ENCODE data around the gene PHLDA2. TPM values are rescaled to one million over a fixed set of nuclear protein-coding genes. Genes with fewer than 3 reads are reported as not detected.

The PHLDA2 gene
- total RNA-seq, 1 experiment from 2014 or later, result 111 TPM

DNA sequence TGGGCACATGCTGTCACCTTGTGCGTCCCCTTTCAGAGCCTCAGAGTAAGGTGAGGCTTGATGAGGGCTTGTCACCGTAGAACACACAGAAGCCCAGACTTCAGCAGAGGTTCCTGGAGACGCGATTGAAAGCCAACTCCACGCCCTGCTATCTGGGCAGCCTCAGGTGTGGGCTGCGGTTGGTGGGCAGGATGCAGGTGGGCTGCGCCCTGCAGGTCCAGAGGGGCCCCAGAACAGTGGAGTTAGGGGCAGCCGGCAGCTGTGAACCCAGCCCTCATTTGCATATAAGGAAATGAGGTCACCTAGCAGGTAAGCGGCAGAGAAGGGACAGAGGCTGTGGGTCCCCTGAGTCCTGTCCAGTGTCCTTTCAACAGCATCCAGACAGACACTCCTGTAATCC is 15.4 kb downstream of the PHLDA2 start:
- peaks cover 44% of the 10 kb centered on the region for H3K4me1 Mint-ChIP-seq (ENCODE audit: low read depth, unreplicated experiment)
- CTCF ChIA-PET, result interaction anchor here (1.3 to 2.9 kb wide), 3 partner anchors 13 to 22 kb away, joined by 4 to 12 read pairs (median 5); partner anchors contain the start of gene PHLDA2
- intact Hi-C loops (cut with micrococcal nuclease; ENCODE audit: unreplicated experiment), result loop anchor here (2.0 kb wide), 1 partner anchor 13 kb away; no protein-coding TSS in a partner anchor

DNA sequence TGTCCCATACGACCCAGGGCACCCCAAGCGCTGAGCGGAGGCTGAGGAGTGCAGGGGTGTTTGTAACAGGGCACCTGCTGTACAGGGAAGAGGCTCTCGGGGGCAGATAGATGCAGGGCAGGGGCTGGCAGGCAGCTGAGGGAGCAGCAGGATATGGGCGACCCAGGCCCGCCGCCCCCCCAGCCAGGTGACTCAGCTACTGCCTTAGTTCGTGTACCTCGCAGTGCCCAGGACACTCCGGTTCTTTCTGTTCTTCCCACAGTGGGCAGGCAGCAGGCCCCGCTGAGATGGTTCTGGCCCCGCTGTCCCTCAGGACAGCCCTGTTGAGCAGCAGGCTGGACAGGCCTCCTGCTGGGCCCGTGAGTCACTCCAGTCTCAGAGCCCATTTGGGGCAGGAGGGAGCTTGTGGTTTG is 16.2 kb downstream of the PHLDA2 start:
- peak; percentile 44 for DNase-seq

More for the DNA sequence above, 15.4 kb downstream of the PHLDA2 start:
- no peak overlapping the region for H3K4me3 Mint-ChIP-seq (ENCODE audit: low read depth, unreplicated experiment)
- TF ChIP-seq, protein P1, sequence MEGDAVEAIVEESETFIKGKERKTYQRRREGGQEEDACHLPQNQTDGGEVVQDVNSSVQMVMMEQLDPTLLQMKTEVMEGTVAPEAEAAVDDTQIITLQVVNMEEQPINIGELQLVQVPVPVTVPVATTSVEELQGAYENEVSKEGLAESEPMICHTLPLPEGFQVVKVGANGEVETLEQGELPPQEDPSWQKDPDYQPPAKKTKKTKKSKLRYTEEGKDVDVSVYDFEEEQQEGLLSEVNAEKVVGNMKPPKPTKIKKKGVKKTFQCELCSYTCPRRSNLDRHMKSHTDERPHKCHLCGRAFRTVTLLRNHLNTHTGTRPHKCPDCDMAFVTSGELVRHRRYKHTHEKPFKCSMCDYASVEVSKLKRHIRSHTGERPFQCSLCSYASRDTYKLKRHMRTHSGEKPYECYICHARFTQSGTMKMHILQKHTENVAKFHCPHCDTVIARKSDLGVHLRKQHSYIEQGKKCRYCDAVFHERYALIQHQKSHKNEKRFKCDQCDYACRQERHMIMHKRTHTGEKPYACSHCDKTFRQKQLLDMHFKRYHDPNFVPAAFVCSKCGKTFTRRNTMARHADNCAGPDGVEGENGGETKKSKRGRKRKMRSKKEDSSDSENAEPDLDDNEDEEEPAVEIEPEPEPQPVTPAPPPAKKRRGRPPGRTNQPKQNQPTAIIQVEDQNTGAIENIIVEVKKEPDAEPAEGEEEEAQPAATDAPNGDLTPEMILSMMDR (IDR thresholded peaks at IDR 0.05; ENCODE audit: unreplicated experiment), result no peak
- no peaks in the 10 kb centered on the region for H3K27me3 Mint-ChIP-seq (ENCODE audit: unreplicated experiment)
- H3K9me3 Mint-ChIP-seq (ENCODE audit: low read depth, unreplicated experiment), result no peaks in the 10 kb centered on the region
- H3K27ac Mint-ChIP-seq (ENCODE audit: unreplicated experiment), result no peak overlapping the region
- no TSS peak for BruUV-seq (replicated peaks)
- peaks cover 35% of the 10 kb centered on the region for H3K36me3 Mint-ChIP-seq (ENCODE audit: insufficient read depth, unreplicated experiment)
- no peak for DNase-seq

DNA sequence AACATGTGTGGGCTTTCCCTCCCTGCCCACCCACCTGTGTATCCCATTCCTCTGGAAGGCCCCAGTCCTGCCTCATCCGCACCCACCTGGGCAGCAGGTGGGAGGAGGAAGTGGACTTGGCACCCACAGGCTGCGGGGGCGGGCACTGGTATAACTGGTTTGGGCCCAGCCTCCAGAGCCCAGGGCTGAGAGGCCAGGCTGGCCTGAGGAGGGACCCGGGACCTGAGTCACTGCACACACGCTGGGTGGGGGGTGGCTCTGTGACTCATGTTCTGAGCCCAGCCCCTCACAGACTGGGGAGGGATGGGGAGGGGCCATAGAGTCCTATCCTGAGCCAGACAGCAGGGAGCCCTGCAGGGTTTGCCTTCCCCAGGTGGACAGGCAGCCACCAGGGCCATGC is 16.7 kb downstream of the PHLDA2 start:
- no peaks in the 10 kb centered on the region for H3K27me3 Mint-ChIP-seq (ENCODE audit: unreplicated experiment)
- no TSS peak for BruUV-seq (replicated peaks)
- intact Hi-C loops (cut with micrococcal nuclease; ENCODE audit: unreplicated experiment), result loop anchor here (2.0 kb wide), 1 partner anchor 14 kb away; no protein-coding TSS in a partner anchor
- peak overlapping the region; percentile 56 for H3K4me3 Mint-ChIP-seq (ENCODE audit: low read depth, unreplicated experiment)
- H3K36me3 Mint-ChIP-seq (ENCODE audit: insufficient read depth, unreplicated experiment), result peaks cover 32% of the 10 kb centered on the region
- CTCF ChIA-PET, result interaction anchor here (0.6 to 2.9 kb wide), 6 partner anchors 10 to 37 kb away, joined by 3 to 12 read pairs (median 5); partner anchors contain the start of gene PHLDA2
- peak overlapping the region; percentile 81 for H3K27ac Mint-ChIP-seq (ENCODE audit: unreplicated experiment)
- H3K4me1 Mint-ChIP-seq (ENCODE audit: low read depth, unreplicated experiment), result peaks cover 44% of the 10 kb centered on the region
- peak; percentile 98 for DNase-seq
- TF ChIP-seq, protein P1 (IDR thresholded peaks at IDR 0.05; ENCODE audit: unreplicated experiment), result no peak
- H3K9me3 Mint-ChIP-seq (ENCODE audit: low read depth, unreplicated experiment), result no peaks in the 10 kb centered on the region

More for the DNA sequence above, 16.2 kb downstream of the PHLDA2 start:
- CTCF ChIA-PET, result interaction anchor here (1.0 to 2.9 kb wide), 4 partner anchors 14 to 38 kb away, joined by 3 to 12 read pairs (median 4); partner anchors contain the start of gene PHLDA2
- peak overlapping the region; percentile 56 for H3K4me3 Mint-ChIP-seq (ENCODE audit: low read depth, unreplicated experiment)
- TF ChIP-seq, protein P1 (IDR thresholded peaks at IDR 0.05; ENCODE audit: unreplicated experiment), result no peak
- no peaks in the 10 kb centered on the region for H3K9me3 Mint-ChIP-seq (ENCODE audit: low read depth, unreplicated experiment)
- H3K4me1 Mint-ChIP-seq (ENCODE audit: low read depth, unreplicated experiment), result peaks cover 44% of the 10 kb centered on the region
- TSS peak; percentile 30 for BruUV-seq (replicated peaks)
- H3K36me3 Mint-ChIP-seq (ENCODE audit: insufficient read depth, unreplicated experiment), result peaks cover 32% of the 10 kb centered on the region
- peak overlapping the region; percentile 81 for H3K27ac Mint-ChIP-seq (ENCODE audit: unreplicated experiment)
- intact Hi-C loops (cut with micrococcal nuclease; ENCODE audit: unreplicated experiment), result loop anchor here (2.0 kb wide), 1 partner anchor 14 kb away; no protein-coding TSS in a partner anchor
- H3K27me3 Mint-ChIP-seq (ENCODE audit: unreplicated experiment), result no peaks in the 10 kb centered on the region

DNA sequence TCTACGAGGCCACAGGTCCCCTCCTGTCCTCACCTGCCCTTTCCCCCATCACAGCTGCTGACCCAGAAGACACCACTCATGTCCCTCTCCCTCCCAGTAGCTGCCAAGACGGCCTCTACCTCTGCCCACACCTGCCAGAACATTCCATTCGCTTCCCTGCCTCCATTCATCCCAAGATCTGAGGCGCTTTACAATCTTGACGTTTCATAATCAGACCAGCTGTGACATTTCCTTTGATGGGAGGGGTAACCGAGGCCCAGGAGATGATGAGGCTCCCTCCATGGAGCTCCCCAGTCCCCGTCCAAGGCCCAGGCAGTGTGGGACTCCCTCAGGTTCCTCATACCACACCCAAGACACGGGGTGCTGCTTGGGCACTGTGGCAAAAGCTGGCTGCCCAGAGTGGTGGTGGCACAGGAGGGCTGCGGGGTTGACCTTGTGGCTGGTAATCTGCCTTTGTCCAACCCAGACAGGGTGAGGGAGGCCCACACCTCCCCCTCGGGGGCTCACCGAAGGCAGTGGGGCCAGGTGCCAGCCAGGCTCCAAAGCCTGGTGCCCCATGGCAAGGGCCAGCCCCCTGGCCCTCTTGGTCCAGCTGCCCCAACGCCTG is 17.3 kb downstream of the PHLDA2 start:
- peak; percentile 54 for DNase-seq
- Mint-ChIP-seq H3K36me3 (ENCODE audit: insufficient read depth, unreplicated experiment) (peaks cover 32% of the 10 kb centered on the region), H3K9me3 (ENCODE audit: low read depth, unreplicated experiment) (no peaks in the 10 kb centered on the region), H3K27me3 (ENCODE audit: unreplicated experiment) (no peaks in the 10 kb centered on the region), H3K27ac (ENCODE audit: unreplicated experiment) (peak overlapping the region; percentile 81), H3K4me1 (ENCODE audit: low read depth, unreplicated experiment) (peaks cover 44% of the 10 kb centered on the region), H3K4me3 (ENCODE audit: low read depth, unreplicated experiment) (peak overlapping the region; percentile 56)
- TF ChIP-seq, protein P1 (IDR thresholded peaks at IDR 0.05; ENCODE audit: unreplicated experiment), result no peak
- CTCF ChIA-PET, result interaction anchor here (0.6 to 2.9 kb wide), 6 partner anchors 9 to 275 kb away, joined by 3 to 12 read pairs (median 6); partner anchors contain the start of gene PHLDA2
- no TSS peak for BruUV-seq (replicated peaks)
- intact Hi-C loops (cut with micrococcal nuclease; ENCODE audit: unreplicated experiment), result loop anchor here (2.0 kb wide), 1 partner anchor 15 kb away; no protein-coding TSS in a partner anchor
